ENCODE data around the gene PAPPA2. TPM values are rescaled to one million over a fixed set of nuclear protein-coding genes. Genes with fewer than 3 reads are reported as not detected.

Gene PAPPA2
- total RNA-seq, 4 donors from 2014 or later, result 0.55 to 3.3 (median 2.2) TPM; not detected in 1

GRCh38 chr1:176702901-176703300, 239.9 kb downstream of the PAPPA2 start:
- Histone ChIP-seq H3K4me1 (no peaks in the 10 kb centered on the region), H3K4me3 (no peak overlapping the region), H3K27ac (no peak overlapping the region), H3K27me3 (no peaks in the 10 kb centered on the region), H3K36me3 (no peaks in the 10 kb centered on the region), H3K9me3 (no peaks in the 10 kb centered on the region)
- TF ChIP-seq POLR2AphosphoS5 (IDR thresholded peaks at IDR 0.05), result no peak
- 72 to 80% methylated on average over 3 of the region's 3 CpGs for WGBS, 2 donors (ENCODE audit: low coverage in 1 of 2)
- intact Hi-C loops (cut with DNase I; ENCODE audit: low total_unique reads) (no loop called here), in situ Hi-C loops (cut with MboI; ENCODE audit: low pct_ligation_motif_present in 1 of 4, low pct_unique_long_range_greater_than_20kb in 1 of 4, low sequenced_read_pairs in 3 of 4) (no loop called here)
- DNase-seq, result no peak

DNA sequence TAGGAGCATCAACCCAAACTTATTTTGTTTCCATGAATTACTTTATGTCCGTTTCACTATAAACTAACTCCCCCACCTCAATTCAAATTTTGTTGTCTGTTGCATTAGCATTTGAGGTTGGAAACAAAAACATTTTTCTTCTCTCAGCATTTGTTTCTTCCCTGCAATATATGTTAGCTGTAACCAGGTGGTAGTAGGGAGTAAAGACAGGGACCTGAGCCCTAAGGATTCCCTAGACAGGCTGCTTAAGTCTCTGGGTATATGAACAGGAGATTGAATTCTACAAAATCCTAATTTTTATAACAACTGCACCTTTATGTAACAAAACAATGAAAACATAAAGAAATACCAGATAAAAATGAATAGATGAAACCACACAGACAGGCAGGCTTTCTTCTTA, 242.6 kb downstream of the PAPPA2 start:
- H3K9me3 ChIP-seq, result no peaks in the 10 kb centered on the region
- no peaks in the 10 kb centered on the region for H3K4me1 ChIP-seq
- no peak for DNase-seq
- no peaks in the 10 kb centered on the region for H3K36me3 ChIP-seq
- TF ChIP-seq, protein P1, sequence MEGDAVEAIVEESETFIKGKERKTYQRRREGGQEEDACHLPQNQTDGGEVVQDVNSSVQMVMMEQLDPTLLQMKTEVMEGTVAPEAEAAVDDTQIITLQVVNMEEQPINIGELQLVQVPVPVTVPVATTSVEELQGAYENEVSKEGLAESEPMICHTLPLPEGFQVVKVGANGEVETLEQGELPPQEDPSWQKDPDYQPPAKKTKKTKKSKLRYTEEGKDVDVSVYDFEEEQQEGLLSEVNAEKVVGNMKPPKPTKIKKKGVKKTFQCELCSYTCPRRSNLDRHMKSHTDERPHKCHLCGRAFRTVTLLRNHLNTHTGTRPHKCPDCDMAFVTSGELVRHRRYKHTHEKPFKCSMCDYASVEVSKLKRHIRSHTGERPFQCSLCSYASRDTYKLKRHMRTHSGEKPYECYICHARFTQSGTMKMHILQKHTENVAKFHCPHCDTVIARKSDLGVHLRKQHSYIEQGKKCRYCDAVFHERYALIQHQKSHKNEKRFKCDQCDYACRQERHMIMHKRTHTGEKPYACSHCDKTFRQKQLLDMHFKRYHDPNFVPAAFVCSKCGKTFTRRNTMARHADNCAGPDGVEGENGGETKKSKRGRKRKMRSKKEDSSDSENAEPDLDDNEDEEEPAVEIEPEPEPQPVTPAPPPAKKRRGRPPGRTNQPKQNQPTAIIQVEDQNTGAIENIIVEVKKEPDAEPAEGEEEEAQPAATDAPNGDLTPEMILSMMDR (IDR thresholded peaks at IDR 0.05), result no peak
- TF ChIP-seq EP300 (IDR thresholded peaks at IDR 0.05; ENCODE audit: low read depth) (no peak), POLR2A (IDR thresholded peaks at IDR 0.05) (no peak), POLR2AphosphoS5 (IDR thresholded peaks at IDR 0.05) (no peak)
- no peak overlapping the region for H3K27ac ChIP-seq
- WGBS, 2 donors (ENCODE audit: low coverage in 1 of 2), result 50 to 70% methylated on average over 1 of the region's 1 CpG
- intact Hi-C loops (cut with DNase I; ENCODE audit: low total_unique reads) (no loop called here), in situ Hi-C loops (cut with MboI; ENCODE audit: low pct_ligation_motif_present in 1 of 4, low pct_unique_long_range_greater_than_20kb in 1 of 4, low sequenced_read_pairs in 3 of 4) (no loop called here)
- no peaks in the 10 kb centered on the region for H3K27me3 ChIP-seq
- no peak overlapping the region for H3K4me3 ChIP-seq

- H3K4me3 ChIP-seq, result no peak overlapping the region
- in situ Hi-C loops (cut with MboI; ENCODE audit: low pct_ligation_motif_present in 1 of 4, low pct_unique_long_range_greater_than_20kb in 1 of 4, low sequenced_read_pairs in 3 of 4) (no loop called here), intact Hi-C loops (cut with DNase I; ENCODE audit: low total_unique reads) (no loop called here)
- H3K27me3 ChIP-seq, result no peaks in the 10 kb centered on the region
- H3K36me3 ChIP-seq, result no peaks in the 10 kb centered on the region
- no peak for TF ChIP-seq POLR2AphosphoS5 (IDR thresholded peaks at IDR 0.05)
- no peak for TF ChIP-seq POLR2A (IDR thresholded peaks at IDR 0.05)
- TF ChIP-seq, protein P1 (IDR thresholded peaks at IDR 0.05), result no peak
- TF ChIP-seq EP300 (IDR thresholded peaks at IDR 0.05; ENCODE audit: low read depth), result no peak
- no peaks in the 10 kb centered on the region for H3K9me3 ChIP-seq
- no peak for DNase-seq
- no peak overlapping the region for H3K27ac ChIP-seq
- no peaks in the 10 kb centered on the region for H3K4me1 ChIP-seq
- 69 to 100% methylated on average over 1 to 2 of the region's 2 CpGs for WGBS, 2 donors (ENCODE audit: low coverage in 1 of 2)
Observed at GRCh38 chr1:176717066-176717750, 254.2 kb downstream of the PAPPA2 start.

DNA sequence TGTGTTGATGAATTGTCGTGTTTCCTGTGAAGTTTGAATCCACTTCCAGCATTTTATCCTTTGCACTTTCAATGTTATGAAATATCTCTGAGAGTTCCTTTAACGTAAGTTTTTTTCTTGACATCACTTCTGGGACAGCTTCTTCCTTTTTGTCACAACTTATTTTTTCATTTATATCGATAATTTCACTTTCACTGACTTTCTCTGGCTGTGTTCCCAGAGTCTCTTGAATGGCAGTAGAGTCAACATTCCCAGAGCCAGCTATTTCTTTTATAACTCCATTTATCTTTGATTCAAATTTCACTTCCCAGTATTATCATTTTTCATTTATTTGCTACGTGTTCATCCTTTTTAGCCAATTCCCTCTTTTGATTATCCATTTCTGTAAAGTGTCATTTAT, 256.5 kb downstream of the PAPPA2 start:
- Histone ChIP-seq H3K27me3 (no peaks in the 10 kb centered on the region), H3K36me3 (no peaks in the 10 kb centered on the region), H3K9me3 (no peaks in the 10 kb centered on the region), H3K4me1 (no peaks in the 10 kb centered on the region), H3K4me3 (no peak overlapping the region), H3K27ac (no peak overlapping the region)
- no peak for TF ChIP-seq EP300 (IDR thresholded peaks at IDR 0.05; ENCODE audit: low read depth)
- 21 to 22% methylated on average over 3 to 4 of the region's 4 CpGs for WGBS, 2 donors (ENCODE audit: low coverage in 1 of 2)
- intact Hi-C loops (cut with DNase I; ENCODE audit: low total_unique reads) (no loop called here), in situ Hi-C loops (cut with MboI; ENCODE audit: low pct_ligation_motif_present in 1 of 4, low pct_unique_long_range_greater_than_20kb in 1 of 4, low sequenced_read_pairs in 3 of 4) (no loop called here)
- DNase-seq, result no peak

DNA sequence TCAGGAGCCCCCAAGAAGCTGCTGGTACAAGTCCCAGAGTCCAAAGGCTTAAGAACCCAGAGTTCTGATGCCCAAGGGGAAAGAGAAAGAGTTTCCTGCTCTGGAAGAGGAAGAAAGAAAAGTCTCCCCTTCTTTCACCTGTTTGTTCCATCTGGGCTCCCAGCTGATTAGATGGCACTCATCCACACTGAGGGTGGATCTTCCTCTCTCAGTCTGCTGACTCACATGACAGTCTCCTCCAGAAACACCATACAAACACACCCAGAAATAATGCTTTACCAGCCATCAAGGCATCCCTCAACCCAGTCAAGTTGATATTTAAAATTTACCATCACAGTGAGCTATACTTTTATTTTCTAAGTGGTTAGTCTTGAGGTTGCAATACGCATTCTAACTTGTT, 257.9 kb downstream of the PAPPA2 start:
- H3K9me3 ChIP-seq, result no peaks in the 10 kb centered on the region
- TF ChIP-seq EP300 (IDR thresholded peaks at IDR 0.05; ENCODE audit: low read depth) (no peak), POLR2AphosphoS5 (IDR thresholded peaks at IDR 0.05) (no peak), POLR2A (IDR thresholded peaks at IDR 0.05) (no peak)
- TF ChIP-seq, protein P1 (IDR thresholded peaks at IDR 0.05), result no peak
- in situ Hi-C loops (cut with MboI; ENCODE audit: low pct_ligation_motif_present in 1 of 4, low pct_unique_long_range_greater_than_20kb in 1 of 4, low sequenced_read_pairs in 3 of 4), result no loop called here
- H3K27ac ChIP-seq, result no peak overlapping the region
- no peaks in the 10 kb centered on the region for H3K4me1 ChIP-seq
- no peaks in the 10 kb centered on the region for H3K27me3 ChIP-seq
- H3K4me3 ChIP-seq, result no peak overlapping the region
- 80 to 86% methylated on average over 1 of the region's 1 CpG for WGBS, 2 donors (ENCODE audit: low coverage in 1 of 2)
- intact Hi-C loops (cut with DNase I; ENCODE audit: low total_unique reads), result no loop called here
- no peaks in the 10 kb centered on the region for H3K36me3 ChIP-seq
- DNase-seq, result no peak

All from transverse colon (tissue), 4 donors.